OCI-M1 (cell line): ENCODE measurements around the gene RAB20.
"Not testable (repeated sequence)": the region's sequence is repeated elsewhere in the genome, so short reads cannot be mapped to it uniquely, and the experiment has no call there.

Experiments
- DNase-seq: peaks from one replicate; lab custom pipeline; 2025; lab: John Stamatoyannopoulos, UW

Gene RAB20

DNA sequence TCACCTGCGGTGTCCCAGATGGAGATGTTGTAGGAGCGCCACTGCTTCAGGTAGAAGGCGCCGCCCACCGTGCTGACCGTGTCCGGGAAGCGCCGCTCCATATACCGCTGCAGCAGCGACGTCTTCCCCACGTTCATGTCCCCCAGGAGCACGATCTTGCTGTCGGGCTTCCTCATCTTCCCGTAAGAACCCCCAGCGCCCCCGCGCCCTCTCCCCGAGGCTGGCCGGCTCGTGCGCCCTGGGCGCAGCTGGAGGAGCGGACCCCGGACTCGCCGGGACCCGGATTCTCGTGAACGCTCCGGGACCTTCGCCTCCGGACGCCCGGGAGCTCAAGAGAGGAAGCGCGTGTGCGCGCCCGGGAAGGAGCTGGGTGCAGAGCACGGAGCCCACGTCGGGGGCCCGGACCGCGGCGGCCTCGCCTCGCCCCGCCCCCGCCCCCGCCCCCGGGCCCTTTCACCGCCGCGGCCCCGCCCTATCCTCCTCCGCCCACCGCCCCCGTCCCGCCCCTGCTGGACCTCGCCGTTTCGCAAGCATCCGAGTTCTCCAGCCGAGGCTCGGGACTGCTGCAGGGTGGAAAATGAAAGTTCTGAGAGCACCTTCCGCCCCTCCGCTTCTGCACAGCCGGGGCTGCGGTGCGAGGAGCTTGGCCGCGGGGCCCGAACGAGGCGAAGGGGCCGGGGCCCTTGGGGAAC lies at the start of gene RAB20:
Gene RAB20, minus strand, starts transcription at position 379 of the 692 bp plus-strand sequence. Its CDS starts 203 bp downstream, at position 176.
- peak; percentile 88 for DNase-seq

DNA sequence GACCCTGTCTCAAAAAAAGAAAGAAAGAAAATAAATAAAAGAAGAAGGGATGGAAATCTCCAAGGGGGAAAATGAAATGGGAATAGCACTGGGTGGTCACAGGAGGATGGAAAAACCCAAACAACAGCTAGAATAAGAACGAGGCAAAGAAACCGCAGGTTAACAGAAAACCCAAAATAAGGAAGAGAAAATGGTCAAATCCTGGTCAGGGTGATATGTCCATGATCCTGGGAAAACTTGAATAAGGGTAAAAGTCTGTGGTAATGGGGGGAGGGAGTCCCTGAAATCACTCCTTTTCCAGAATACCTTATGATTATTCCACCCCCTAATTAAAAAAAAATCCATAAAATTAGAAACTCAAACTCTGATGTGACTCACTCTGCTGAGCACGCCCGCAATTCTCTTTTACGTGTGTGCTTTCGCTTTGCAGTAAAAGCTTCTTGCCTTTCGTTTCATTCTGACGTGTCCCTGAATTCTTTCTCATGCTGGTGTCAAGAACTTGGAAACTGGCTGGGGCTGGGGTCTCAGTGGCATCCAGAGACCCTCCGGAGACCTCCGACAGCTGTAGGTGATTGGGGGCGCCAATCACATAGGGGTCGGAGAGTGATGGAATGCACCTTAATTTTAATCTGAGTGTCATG lies 49.6 kb upstream of the RAB20 start:
- DNase-seq = no peak

GRCh38 chr13:110607675-110608224 lies 46.2 kb upstream of the RAB20 start:
- no peak for DNase-seq

DNA sequence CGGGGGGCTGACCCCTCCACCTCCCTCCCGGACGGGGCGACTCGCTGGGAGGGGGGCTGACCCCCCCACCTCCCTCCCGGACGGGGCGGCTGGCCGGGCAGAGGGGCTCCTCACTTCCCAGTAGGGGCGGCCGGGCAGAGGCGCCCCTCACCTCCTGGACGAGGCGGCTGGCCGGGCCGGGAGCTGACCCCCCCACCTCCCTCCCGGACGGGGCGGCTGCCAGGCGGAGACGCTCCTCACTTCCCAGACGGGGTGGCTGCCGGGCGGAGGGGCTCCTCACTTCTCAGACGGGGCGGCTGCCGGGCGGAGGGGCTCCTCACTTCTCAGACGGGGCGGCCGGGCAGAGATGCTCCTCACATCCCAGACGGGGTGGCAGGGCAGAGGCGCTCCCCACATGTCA lies 44.8 kb upstream of the RAB20 start:
- not testable (repeated sequence) for DNase-seq

DNA sequence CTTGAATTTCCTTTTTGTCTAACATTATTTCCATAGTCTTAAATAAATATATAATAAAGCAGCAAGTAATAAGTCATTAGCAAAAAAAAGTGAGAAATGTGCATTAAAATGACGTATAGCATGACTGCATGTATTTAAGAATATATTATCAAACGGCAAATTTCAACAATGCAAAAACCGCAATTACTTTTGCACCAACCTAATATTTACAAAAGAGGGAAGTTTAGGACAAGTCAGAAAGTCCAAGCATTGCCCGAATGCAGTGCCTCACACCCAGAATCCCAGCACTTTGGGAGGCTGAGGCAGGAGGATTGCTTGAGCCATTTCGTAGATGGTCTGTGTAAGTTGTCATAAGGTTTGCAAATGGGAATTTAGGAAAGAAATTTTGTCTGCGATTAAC lies 43.6 kb upstream of the RAB20 start:
- no peak for DNase-seq

GRCh38 chr13:110600980-110601379 lies 39.5 kb upstream of the RAB20 start:
- DNase-seq = no peak

GRCh38 chr13:110600261-110600819 lies 38.8 kb upstream of the RAB20 start:
- DNase-seq = no peak

- no peak for DNase-seq
Observed at GRCh38 chr13:110597041-110597689, 35.6 kb upstream of the RAB20 start.

GRCh38 chr13:110593430-110594130 lies 32.1 kb upstream of the RAB20 start:
- DNase-seq = peak; percentile 86

DNA sequence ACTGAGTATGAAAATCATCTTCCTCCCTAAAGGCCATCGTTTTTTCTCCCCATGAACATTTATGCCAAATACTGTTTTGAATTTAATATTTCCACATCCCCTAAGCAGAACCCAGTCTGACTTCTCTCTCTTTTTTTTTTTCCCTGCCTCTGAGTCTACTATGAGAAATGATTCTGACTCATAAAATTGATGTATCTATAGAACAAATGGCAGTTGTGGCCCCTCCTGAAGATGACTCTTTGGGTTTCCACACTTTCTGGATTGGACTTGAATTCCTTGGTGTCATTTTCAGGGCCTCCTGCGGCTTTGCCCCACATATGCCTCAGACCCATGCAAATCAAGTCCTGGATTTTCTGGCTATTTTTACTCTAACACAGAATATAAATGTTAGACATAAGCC lies 31.1 kb upstream of the RAB20 start:
- no peak for DNase-seq

DNA sequence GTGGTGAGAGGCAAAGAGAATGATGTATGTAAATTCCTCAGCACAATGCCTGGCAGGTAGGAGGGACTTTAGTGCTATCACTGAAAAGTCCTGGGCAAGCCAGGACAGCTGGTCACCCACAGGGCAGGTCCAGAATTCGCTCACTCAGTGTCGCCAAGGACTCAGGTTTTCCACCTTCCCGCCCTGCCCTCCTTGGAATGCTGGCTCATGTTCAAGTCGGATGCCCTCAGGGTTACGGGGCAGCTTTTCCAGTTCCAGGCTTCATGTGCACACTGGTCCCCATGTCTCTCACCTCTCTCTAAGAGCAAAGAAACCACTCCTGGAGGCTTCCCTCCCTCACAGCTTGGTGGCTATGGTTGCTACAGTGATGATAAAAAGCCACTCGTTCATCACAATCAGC lies 29.1 kb upstream of the RAB20 start:
- no peak for DNase-seq

DNA sequence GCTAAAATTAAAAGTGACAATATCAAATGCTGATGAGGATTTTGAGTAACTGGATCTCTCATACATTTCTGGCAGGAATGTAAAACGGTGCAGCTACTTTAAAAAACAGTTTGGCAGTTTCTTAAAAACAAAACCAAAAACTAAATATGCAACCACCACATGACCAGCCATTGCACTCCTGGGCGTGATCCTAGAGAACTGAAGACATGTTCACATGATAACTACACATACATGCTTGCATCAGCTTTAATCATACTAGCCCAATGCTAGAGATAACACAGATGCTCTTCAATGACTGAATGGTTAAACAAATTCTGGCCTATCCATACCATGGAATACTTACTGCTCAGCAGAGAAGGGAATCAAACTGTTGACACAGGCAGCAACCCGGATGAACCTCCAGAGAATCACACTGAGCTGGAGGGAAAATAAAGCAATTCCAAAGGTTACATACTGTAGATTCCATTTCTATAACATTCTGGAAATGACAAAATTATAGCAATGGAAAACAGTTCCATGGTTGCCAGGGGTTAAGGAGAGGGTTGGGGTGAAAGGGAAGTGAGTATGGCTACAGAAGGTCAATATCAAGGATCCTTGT lies 28.4 kb upstream of the RAB20 start:
- DNase-seq = peak; percentile 40

DNA sequence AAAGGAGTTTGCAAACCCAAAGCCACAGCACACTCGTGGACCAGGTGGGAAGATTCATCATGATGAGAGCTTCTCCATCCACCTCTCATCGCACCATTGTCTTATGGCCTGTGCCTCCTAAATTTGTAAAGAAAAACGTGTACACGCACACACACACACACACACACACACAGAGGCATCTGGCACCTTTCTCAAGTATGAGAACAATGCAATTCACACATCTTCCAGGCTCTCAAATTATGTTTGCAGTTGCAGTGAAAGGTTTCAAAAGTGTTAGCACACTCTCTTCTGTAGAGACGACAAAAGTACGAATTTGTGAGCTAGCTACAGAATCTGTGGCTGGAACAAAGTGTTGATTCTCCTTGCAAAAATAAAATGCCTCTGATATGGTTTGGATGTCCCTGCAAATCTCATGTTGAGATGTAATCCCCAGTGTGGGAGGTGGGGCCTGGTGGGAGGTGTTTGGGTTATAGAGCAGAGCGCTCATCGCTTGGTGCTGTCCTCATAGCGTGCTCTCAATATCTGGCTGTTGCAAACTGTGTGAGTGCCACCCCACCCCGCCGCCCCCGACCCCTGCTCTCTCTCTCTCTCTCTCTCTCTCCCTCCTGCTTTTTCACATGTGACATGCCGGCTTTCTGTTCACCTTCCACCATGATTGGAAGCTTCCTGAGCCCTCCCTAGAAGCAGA lies 21.8 kb upstream of the RAB20 start:
- DNase-seq = no peak

GRCh38 chr13:110582421-110582954 lies 21.0 kb upstream of the RAB20 start:
- no peak for DNase-seq

DNA sequence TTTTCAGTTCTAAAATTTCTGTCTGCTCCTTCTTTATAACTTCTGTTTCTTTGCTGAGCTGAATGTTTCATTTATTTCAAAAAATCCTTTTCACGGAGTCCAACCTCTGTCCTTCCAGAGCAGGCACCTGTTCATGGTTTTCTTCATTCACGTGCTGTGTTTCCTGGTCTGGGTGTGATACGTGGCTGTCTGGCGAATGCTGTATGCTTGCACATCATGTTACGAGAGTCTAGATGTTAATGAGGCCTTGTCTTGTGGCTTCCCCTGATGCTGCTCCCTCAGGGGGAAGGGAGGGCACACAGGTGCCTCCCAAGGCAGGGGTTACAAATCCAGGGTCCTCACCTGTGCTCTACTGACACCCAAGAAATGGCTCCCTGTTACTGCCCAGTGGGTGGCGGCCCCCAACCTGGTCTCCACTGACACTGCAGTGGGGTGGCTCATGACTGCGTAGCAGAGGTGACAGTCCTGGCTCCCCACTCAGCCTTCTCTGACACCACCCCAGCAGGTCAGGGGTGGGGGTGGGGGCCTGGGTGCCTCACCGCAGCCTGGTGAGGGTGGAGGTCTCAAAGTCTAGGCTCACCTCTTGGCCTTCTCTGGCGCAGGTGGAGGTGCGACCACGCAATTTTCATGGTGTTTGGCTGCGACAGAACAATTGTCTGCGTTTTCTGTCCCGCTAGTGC lies 20.1 kb upstream of the RAB20 start:
- DNase-seq = no peak

DNA sequence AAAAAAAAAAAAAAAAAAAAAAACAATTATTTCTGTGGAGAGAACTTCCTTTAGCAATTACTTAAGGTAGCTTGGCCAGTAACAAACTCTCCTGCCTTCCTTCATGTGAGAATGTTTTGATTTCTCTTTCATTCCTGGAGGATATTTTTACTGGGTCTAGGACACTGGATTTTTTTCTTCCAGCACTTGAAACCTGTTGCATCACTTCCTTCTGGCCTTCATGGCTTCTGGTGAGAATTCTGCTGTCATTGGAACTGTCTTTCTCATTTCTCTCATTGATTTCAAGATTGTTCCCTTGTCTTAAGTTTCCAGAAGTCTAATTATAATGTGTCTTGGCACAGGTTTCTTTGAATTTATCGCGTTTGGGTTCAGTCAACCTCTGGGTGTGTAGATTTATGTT lies 19.3 kb upstream of the RAB20 start:
- peak; percentile 27 for DNase-seq

- DNase-seq = no peak
Observed at GRCh38 chr13:110578363-110578762, 16.8 kb upstream of the RAB20 start.

DNA sequence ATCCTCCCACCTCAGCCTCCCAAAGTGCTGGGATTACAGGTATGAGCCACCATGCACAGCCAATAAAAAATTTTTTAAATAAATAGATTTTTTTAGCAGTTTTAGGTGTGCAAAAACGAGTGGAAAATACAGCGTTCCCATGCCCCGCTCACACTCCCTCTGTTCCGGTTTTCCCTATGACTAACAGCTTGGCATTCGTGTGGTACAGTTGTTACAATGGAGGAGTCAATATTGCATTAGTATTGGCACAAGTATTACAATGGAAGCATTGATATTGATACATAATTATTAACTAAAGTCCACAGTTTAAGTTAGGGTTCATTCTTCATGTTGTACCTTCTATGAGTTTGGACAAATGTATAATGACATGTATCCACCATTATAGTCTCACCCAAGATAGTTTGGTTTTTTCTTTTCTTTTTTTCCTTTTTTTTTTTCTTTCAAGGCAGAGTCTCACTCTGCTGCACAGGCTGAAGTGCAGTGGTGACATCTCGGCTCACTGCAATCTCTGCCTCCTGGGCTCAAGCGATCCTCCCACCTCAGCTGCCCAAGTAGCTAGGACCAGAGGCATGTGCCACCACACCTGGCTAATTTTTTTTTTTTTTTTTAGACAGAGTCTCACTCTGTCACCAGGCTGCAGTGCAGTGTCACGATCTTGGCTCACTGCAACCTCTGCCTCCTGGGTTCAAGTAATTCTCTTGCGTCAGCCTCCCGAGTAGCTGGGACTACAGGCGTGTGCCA lies 15.4 kb upstream of the RAB20 start:
- no peak for DNase-seq

GRCh38 chr13:110576070-110576394 lies 14.5 kb upstream of the RAB20 start:
- DNase-seq = no peak
